Left renal pelvis (tissue), 4 donors: ENCODE data around the gene SLAMF7. TPM values are rescaled to one million over a fixed set of nuclear protein-coding genes. Genes with fewer than 3 reads are reported as not detected.
"Not testable (repeated sequence)": the region's sequence is repeated elsewhere in the genome, so short reads cannot be mapped to it uniquely, and the experiment has no call there.

Source experiments
- DNase-seq, 4 donors: peaks; one replicate each; pipeline ENCODE4 v3.0.0-alpha.2; 2013; ENCODE audit warnings: low read depth in 4 of 4, low spot score in 3 of 4
- polyA plus RNA-seq, 4 donors: library from polyadenylated mRNA; unstranded; fragments of 120-200 nt; gene quantifications; one replicate each; pipeline ENCODE4 v1.2.1, GENCODE V29; 2013; ENCODE audit not compliant: insufficient read length in 4 of 4

The SLAMF7 gene
- polyA plus RNA-seq, 4 donors: 0.30 to 0.68 (median 0.41) TPM

GRCh38 chr1:160720356-160721085, 18.5 kb upstream of the SLAMF7 start:
- no peak for DNase-seq

- DNase-seq: no peak
These were observed 17.6 kb upstream of the SLAMF7 start for GRCh38 chr1:160721473-160721872.

- no peak for DNase-seq
These were observed 16.3 kb upstream of the SLAMF7 start for GRCh38 chr1:160722726-160723125.

GRCh38 chr1:160723332-160723731, 15.7 kb upstream of the SLAMF7 start:
- DNase-seq: no peak

- no peak for DNase-seq
These were observed 14.4 kb upstream of the SLAMF7 start for GRCh38 chr1:160724465-160725242.

GRCh38 chr1:160726114-160726497, 12.9 kb upstream of the SLAMF7 start:
- no peak for DNase-seq

- peak; percentile 21 to 40 (median 35) for DNase-seq
These were observed 12.3 kb upstream of the SLAMF7 start for GRCh38 chr1:160726498-160727315.

- DNase-seq: no peak
These were observed 11.8 kb upstream of the SLAMF7 start for GRCh38 chr1:160727316-160727640.

- DNase-seq: not testable (repeated sequence)
These were observed 7.5 kb upstream of the SLAMF7 start for GRCh38 chr1:160731564-160731963.

GRCh38 chr1:160731990-160732389, 7.1 kb upstream of the SLAMF7 start:
- no peak for DNase-seq

GRCh38 chr1:160733898-160734297, 5.1 kb upstream of the SLAMF7 start:
- DNase-seq: no peak

GRCh38 chr1:160734301-160734700, 4.7 kb upstream of the SLAMF7 start:
- no peak for DNase-seq

- no peak for DNase-seq
These were observed 776 bp upstream of the SLAMF7 start for GRCh38 chr1:160738271-160738670.

- DNase-seq: no peak
These were observed 1.2 kb downstream of the SLAMF7 start for GRCh38 chr1:160740133-160740688.

GRCh38 chr1:160741092-160741501, 2.0 kb downstream of the SLAMF7 start:
- DNase-seq: no peak

- DNase-seq: no peak
These were observed 2.7 kb downstream of the SLAMF7 start for GRCh38 chr1:160741612-160742348.

- no peak for DNase-seq
These were observed 3.5 kb downstream of the SLAMF7 start for GRCh38 chr1:160742428-160743127.

GRCh38 chr1:160743266-160743665, 4.2 kb downstream of the SLAMF7 start:
- no peak for DNase-seq

- DNase-seq: no peak
These were observed 5.3 kb downstream of the SLAMF7 start for GRCh38 chr1:160744199-160744851.
